K562 (cell line): ENCODE results near the gene B4GALT5. TPM values are rescaled to one million over a fixed set of nuclear protein-coding genes. Genes with fewer than 3 reads are reported as not detected.

Experiments
- ARHGAP35 ChIP-seq: fragments of 450-650 bp; IDR thresholded peaks from 2 replicates; pipeline ENCODE4 v1.6.1; 2018; ENCODE audit not compliant: partially characterized antibody
- ARID3B ChIP-seq: fragments of 250-450 bp; sonication (Bioruptor Pico); IDR thresholded peaks from 2 replicates; pipeline ENCODE4 v1.4.0; 2020; ENCODE audit warnings: borderline replicate concordance
- ATF7 ChIP-seq: fragments of 450-650 bp; IDR thresholded peaks from 2 replicates; pipeline ENCODE4 v1.7.1; 2014; ENCODE audit warnings: mild to moderate bottlenecking, moderate library complexity
- DIDO1 ChIP-seq: fragments of 450-650 bp; IDR thresholded peaks from 2 replicates; pipeline ENCODE4 v1.6.1; 2016; ENCODE audit warnings: low read depth, missing biosample characterization, missing genetic modification characterization
- DPF2 ChIP-seq: fragments of 450-650 bp; IDR thresholded peaks from 2 replicates; pipeline ENCODE4 v1.6.1; 2016
- E2F5 ChIP-seq: sonication (generic); formaldehyde crosslinking; IDR thresholded peaks from 2 replicates; pipeline ENCODE4 v1.8.0; 2022; ENCODE audit warnings: mild to moderate bottlenecking, missing genetic modification reagents
- EP400 ChIP-seq: fragments of 450-650 bp; IDR thresholded peaks from 2 replicates; pipeline ENCODE4 v1.6.1; 2017; ENCODE audit warnings: antibody characterized with exemption, mild to moderate bottlenecking, moderate library complexity
- EZH2 ChIP-seq: IDR thresholded peaks from 2 replicates; pipeline ENCODE4 v1.6.1; 2012; ENCODE audit warnings: low read depth, mild to moderate bottlenecking, inconsistent platforms, low read length, borderline replicate concordance
- FOXK2 ChIP-seq, 2 experiments: fragments of 450-650 bp; IDR thresholded peaks in 1 of 2; conservative IDR thresholded peaks in 1 of 2; 2 replicates each; pipeline ENCODE4 v1.6.1; 2016; ENCODE audit warnings: low read depth in 2 of 2, mild to moderate bottlenecking in 1 of 2
- JUN ChIP-seq, 2 experiments: sonication (generic) in 1 of 2; formaldehyde crosslinking in 1 of 2; IDR thresholded peaks; 2 replicates each; pipeline versions ENCODE4 v1.6.1 to v1.8.0; 2012 to 2022; ENCODE audit warnings: borderline replicate concordance in 2 of 2, mild to moderate bottlenecking in 2 of 2, improper control_type of control experiment in 1 of 2, low read depth in 1 of 2, low read length in 1 of 2, missing genetic modification reagents in 1 of 2
- JUND ChIP-seq, 2 experiments: IDR thresholded peaks; 2 replicates in 1 of 2; 3 replicates in 1 of 2; pipeline ENCODE4 v1.6.1; 2011; ENCODE audit warnings: borderline replicate concordance in 2 of 2, low read depth in 2 of 2, low read length in 2 of 2, improper control_type of control experiment in 1 of 2, missing biosample characterization in 1 of 2, missing genetic modification characterization in 1 of 2, missing genetic modification reagents in 1 of 2
- MAFK ChIP-seq: IDR thresholded peaks from 2 replicates; pipeline ENCODE4 v1.6.1; 2011; ENCODE audit warnings: low read length, improper control_type of control experiment
- PTTG1 ChIP-seq: fragments of 450-650 bp; IDR thresholded peaks from 2 replicates; pipeline ENCODE4 v1.6.1; 2016; ENCODE audit warnings: low read depth, mild to moderate bottlenecking, missing genetic modification characterization, missing compliant biosample characterization
- SMARCE1 ChIP-seq: fragments of 450-650 bp; IDR thresholded peaks from 2 replicates; pipeline ENCODE4 v1.7.1; 2016; ENCODE audit warnings: mild to moderate bottlenecking
- TCFL5 ChIP-seq: fragments of 250-450 bp; sonication (Bioruptor Pico); conservative IDR thresholded peaks from 2 replicates; pipeline ENCODE4 v1.6.1; 2021; ENCODE audit warnings: mild to moderate bottlenecking, moderate library complexity, matching md5 sums
- ZNF583 ChIP-seq: fragments of 250-450 bp; sonication (Bioruptor Pico); IDR thresholded peaks from 2 replicates; pipeline ENCODE4 v1.4.0; 2020
- ZNF639 ChIP-seq, 2 experiments: fragments of 200-800 bp in 1 of 2; sonication (Bioruptor generic) in 1 of 2; sonication (generic) in 1 of 2; formaldehyde crosslinking in 1 of 2; IDR thresholded peaks in 1 of 2; conservative IDR thresholded peaks in 1 of 2; 2 replicates each; pipeline versions ENCODE4 v1.5.0 to v1.6.1; 2016 to 2020; ENCODE audit warnings: missing compliant biosample characterization in 1 of 2, missing genetic modification characterization in 1 of 2, missing genetic modification reagents in 1 of 2
- ZNF76 ChIP-seq: fragments of 250-450 bp; sonication (Bioruptor Pico); IDR thresholded peaks from 2 replicates; pipeline ENCODE4 v1.4.0; 2020; ENCODE audit warnings: mild to moderate bottlenecking, moderate library complexity, borderline replicate concordance
- polyA plus RNA-seq, 8 experiments: library from polyadenylated mRNA; depleted of rRNA in 4 of 8; stranded (reverse) in 5 of 8; unstranded in 3 of 8; fragments of >200 nt; fragmentation: Nextera tagmentation in 2 of 8; fragmentation: Illumina TruSeq in 1 of 8; extraction: Ambion mirVana in 2 of 8; extraction: Trizol in 1 of 8; gene quantifications; 2 replicates each; pipeline versions ENCODE4 v1.2.1 to v1.2.3, GENCODE V29; 2011 to 2014; ENCODE audit warnings: inconsistent platforms in 1 of 8, missing spikeins in 1 of 8
- total RNA-seq, 7 experiments: library from RNA; depleted of rRNA in 6 of 7; stranded (reverse); fragments of >200 nt in 6 of 7; fragmentation: Illumina TruSeq in 2 of 7; extraction: Trizol in 2 of 7; gene quantifications; 2 replicates each; pipeline versions ENCODE4 v1.2.1 to v1.2.3, GENCODE V29; 2011 to 2021; ENCODE audit warnings: low replicate concordance in 1 of 7
- TF ChIP-seq, protein P1 (sequence below): fragments of 250-450 bp; sonication (Bioruptor Pico); IDR thresholded peaks from 2 replicates; pipeline ENCODE4 v1.9.0; 2021; ENCODE audit warnings: mild to moderate bottlenecking
- TF ChIP-seq, protein P2 (sequence below), 2 experiments: IDR thresholded peaks; 2 replicates each; pipeline ENCODE4 v1.6.1; 2011; ENCODE audit warnings: borderline replicate concordance in 1 of 2, control low read depth in 1 of 2, low read depth in 1 of 2, low read length in 1 of 2, mild to moderate bottlenecking in 1 of 2, mixed read lengths in 1 of 2, moderate library complexity in 1 of 2; ENCODE audit not compliant: insufficient read depth in 1 of 2, insufficient read length in 1 of 2, poor library complexity in 1 of 2, severe bottlenecking in 1 of 2; ENCODE audit errors: extremely low read depth in 1 of 2

The B4GALT5 gene
- total and polyA plus RNA-seq, 9 of the 15 experiments (the other 6 are each of a cell fraction or from before 2014, with no cell fraction given) = 8.5 to 32.6 (median 23.4) TPM

DNA sequence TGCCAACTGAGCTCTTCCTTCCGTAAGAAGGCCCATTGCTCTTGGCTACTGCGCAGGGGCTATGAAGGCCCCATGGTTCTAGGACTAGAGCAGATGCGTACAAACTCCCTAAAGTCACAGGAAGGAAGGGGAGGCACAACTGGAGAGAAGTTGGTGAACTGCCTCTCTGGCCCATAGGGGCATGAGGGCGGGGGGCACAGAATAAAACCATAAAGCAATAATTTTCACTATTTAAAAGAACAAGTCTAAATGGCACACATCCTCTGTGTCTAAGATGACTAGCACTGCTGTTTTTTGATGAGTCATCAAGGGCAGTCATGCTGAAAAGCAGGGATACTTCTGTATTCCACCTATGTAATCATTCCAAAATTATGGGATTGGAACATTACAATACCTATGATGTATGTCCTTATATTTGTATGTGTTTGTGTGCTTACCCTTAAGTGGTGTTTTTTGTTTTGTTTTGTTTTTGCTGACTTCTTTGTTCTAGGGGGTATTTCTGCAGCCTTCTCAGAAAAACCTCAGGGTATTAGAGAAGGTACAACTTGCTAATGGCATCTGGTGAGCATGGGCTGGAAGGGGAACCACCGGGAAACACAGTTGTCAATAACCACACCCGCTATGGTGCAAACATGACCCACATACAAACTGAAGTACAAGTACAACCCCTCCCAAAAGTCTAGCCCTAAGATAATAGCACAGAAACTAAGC, 36.9 kb downstream of the B4GALT5 start (continued):
- TF ChIP-seq, protein P1, sequence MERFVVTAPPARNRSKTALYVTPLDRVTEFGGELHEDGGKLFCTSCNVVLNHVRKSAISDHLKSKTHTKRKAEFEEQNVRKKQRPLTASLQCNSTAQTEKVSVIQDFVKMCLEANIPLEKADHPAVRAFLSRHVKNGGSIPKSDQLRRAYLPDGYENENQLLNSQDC (CRISPR knock-in tag) = no peak
- TF ChIP-seq ARID3B (CRISPR knock-in tag) = no peak
- TF ChIP-seq MAFK = peak; percentile 97
- TF ChIP-seq PTTG1 (tag) = no peak
- peak; percentile 82 for TF ChIP-seq JUND (IDR thresholded peaks at IDR 0.05; ENCODE audit: borderline replicate concordance, low read depth, low read length)
- TF ChIP-seq JUND (tag; IDR thresholded peaks at IDR 0.05; ENCODE audit: borderline replicate concordance, low read depth, low read length) = peak; percentile 92
- TF ChIP-seq DIDO1 (tag) = no peak
- TF ChIP-seq SMARCE1 = peak; percentile 81
- TF ChIP-seq FOXK2 (conservative IDR thresholded peaks at IDR 0.05 in 1 of 2, IDR thresholded peaks at IDR 0.05 in 1 of 2; ENCODE audit: low read depth in 2 of 2) = 0 out of 4 replicates have a peak, but pooled peaks of 1 of the 2 experiments have one; percentile 30
- peak in 1 of 2 experiments; percentile 56; a peak in 2 of 4 replicates for TF ChIP-seq ZNF639 (CRISPR knock-in tag; conservative IDR thresholded peaks at IDR 0.05 in 1 of 2, IDR thresholded peaks at IDR 0.05 in 1 of 2)
- TF ChIP-seq DPF2 = peak; percentile 91
- 0 out of 2 replicates have a peak, but pooled peaks have one; percentile 52 for TF ChIP-seq ZNF583 (CRISPR knock-in tag)
- 0 out of 2 replicates have a peak, but pooled peaks have one; percentile 32 for TF ChIP-seq ATF7
- TF ChIP-seq, protein P2, sequence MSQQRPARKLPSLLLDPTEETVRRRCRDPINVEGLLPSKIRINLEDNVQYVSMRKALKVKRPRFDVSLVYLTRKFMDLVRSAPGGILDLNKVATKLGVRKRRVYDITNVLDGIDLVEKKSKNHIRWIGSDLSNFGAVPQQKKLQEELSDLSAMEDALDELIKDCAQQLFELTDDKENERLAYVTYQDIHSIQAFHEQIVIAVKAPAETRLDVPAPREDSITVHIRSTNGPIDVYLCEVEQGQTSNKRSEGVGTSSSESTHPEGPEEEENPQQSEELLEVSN (IDR thresholded peaks at IDR 0.05; ENCODE audit: borderline replicate concordance in 1 of 2, extremely low read depth in 1 of 2, insufficient read depth in 1 of 2, insufficient read length in 1 of 2, low read depth in 1 of 2, low read length in 1 of 2, poor library complexity in 1 of 2, severe bottlenecking in 1 of 2) = no peak
- TF ChIP-seq TCFL5 (CRISPR knock-in tag) = no peak
- TF ChIP-seq E2F5 (CRISPR knock-in tag) = no peak
- TF ChIP-seq JUN (IDR thresholded peaks at IDR 0.05; ENCODE audit: borderline replicate concordance, low read depth, low read length) = peak; percentile 23; the same call in 1 of the 2 replicates
- TF ChIP-seq JUN (CRISPR knock-in tag; IDR thresholded peaks at IDR 0.05; ENCODE audit: borderline replicate concordance) = no peak
- no peak for TF ChIP-seq EZH2
- peak; percentile 45 for TF ChIP-seq EP400
- TF ChIP-seq ARHGAP35 = no peak
- 0 out of 2 replicates have a peak, but pooled peaks have one; percentile 40 for TF ChIP-seq ZNF76 (CRISPR knock-in tag)
